HepG2 (cell line): Measurements from ENCODE around the gene PLXNA3. TPM values are rescaled to one million over a fixed set of nuclear protein-coding genes. Genes with fewer than 3 reads are reported as not detected.

Source experiments
- microRNA-seq: library from miRNA; unstranded; fragments of <30 nt; microRNA quantifications from one replicate; pipeline ENCODE4, GENCODE V29; 2020
- polyA plus RNA-seq, 8 experiments: library from polyadenylated mRNA; depleted of rRNA in 3 of 8; stranded (reverse) in 7 of 8; unstranded in 1 of 8; fragments of >200 nt; fragmentation: Illumina TruSeq in 4 of 8; extraction: Trizol in 4 of 8; gene quantifications; 2 replicates each; pipeline versions ENCODE4 v1.2.1 to v1.2.3, GENCODE V29; 2011 to 2016; ENCODE audit warnings: low read depth in 4 of 8, missing spikeins in 1 of 8, mixed read lengths in 1 of 8; ENCODE audit not compliant: insufficient read depth in 1 of 8
- small RNA-seq, 3 experiments: library from RNA; depleted of rRNA; stranded (forward); fragments of <200 nt; gene quantifications; one replicate each; pipeline ENCODE3, GENCODE V24; 2012; ENCODE audit warnings: low read depth in 2 of 3, low replicate concordance in 1 of 3; ENCODE audit not compliant: insufficient read length in 3 of 3, insufficient read depth in 2 of 3
- total RNA-seq, 5 experiments: library from RNA; depleted of rRNA; stranded (reverse); fragments of >200 nt; fragmentation: Illumina TruSeq; extraction: Trizol; gene quantifications; 2 replicates each; pipeline ENCODE4 v1.2.3, GENCODE V29; 2016; ENCODE audit warnings: low read depth in 1 of 5

Gene PLXNA3
- total and polyA plus RNA-seq, 2 of the 13 experiments (the other 11 are each of a cell fraction or from before 2014, with no cell fraction given): 5.8 to 20.6 TPM

Small RNA genes within 50 kb of the gene (microRNA-seq; reads per million reads assigned to microRNA genes)
- gene MIR6858: 0.85 reads per million

Small RNA genes within 50 kb of the gene (small RNA-seq; reads per million reads assigned to genes)
- gene MIR6858 (0 reads per million in 3 experiments), gene RN7SL697P (0 reads per million in 3 experiments)

Other genes with a start within 250 kb of the PLXNA3 start
- gene OPN1MW2, start 238.5 kb upstream of the PLXNA3 start, total RNA-seq (2016; rRNA removed; fragmentation: Illumina TruSeq; extraction: Trizol): not detected in 2 replicates
- gene OPN1MW2, start 238.5 kb upstream of the PLXNA3 start, polyA plus RNA-seq (2011; rRNA removed): not detected in 2 replicates
- gene OPN1MW3, start 200.7 kb upstream of the PLXNA3 start, total RNA-seq (2016; rRNA removed; fragmentation: Illumina TruSeq; extraction: Trizol): not detected in 2 replicates
- gene OPN1MW3, start 200.7 kb upstream of the PLXNA3 start, polyA plus RNA-seq (2011; rRNA removed): not detected in 2 replicates
- gene TEX28, start 163.2 kb upstream of the PLXNA3 start, total RNA-seq (2016; rRNA removed; fragmentation: Illumina TruSeq; extraction: Trizol): not detected in 2 replicates
- not detected in 2 replicates for gene TEX28, start 163.2 kb upstream of the PLXNA3 start, polyA plus RNA-seq (2011; rRNA removed)
- gene TKTL1, start 162.5 kb upstream of the PLXNA3 start, total RNA-seq (2016; rRNA removed; fragmentation: Illumina TruSeq; extraction: Trizol): not detected in 2 replicates
- gene TKTL1, start 162.5 kb upstream of the PLXNA3 start, polyA plus RNA-seq (2011; rRNA removed): not detected in 2 replicates
- 119 and 174 TPM in 2 replicates for gene FLNA, start 83.6 kb upstream of the PLXNA3 start, total RNA-seq (2016; rRNA removed; fragmentation: Illumina TruSeq; extraction: Trizol)
- gene FLNA, start 83.6 kb upstream of the PLXNA3 start, polyA plus RNA-seq (2011; rRNA removed): 83.4 and 117 TPM in 2 replicates
- 10.4 and 14.5 TPM in 2 replicates for gene EMD, start 79.0 kb upstream of the PLXNA3 start, total RNA-seq (2016; rRNA removed; fragmentation: Illumina TruSeq; extraction: Trizol)
- 14.9 and 19.1 TPM in 2 replicates for gene EMD, start 79.0 kb upstream of the PLXNA3 start, polyA plus RNA-seq (2011; rRNA removed)
- gene RPL10, start 59.9 kb upstream of the PLXNA3 start, total RNA-seq (2016; rRNA removed; fragmentation: Illumina TruSeq; extraction: Trizol): 2,381 and 2,883 TPM in 2 replicates
- 4,713 and 5,167 TPM in 2 replicates for gene RPL10, start 59.9 kb upstream of the PLXNA3 start, polyA plus RNA-seq (2011; rRNA removed)
- gene DNASE1L1, start 49.0 kb upstream of the PLXNA3 start, total RNA-seq (2016; rRNA removed; fragmentation: Illumina TruSeq; extraction: Trizol): 4.6 and 4.7 TPM in 2 replicates
- gene DNASE1L1, start 49.0 kb upstream of the PLXNA3 start, polyA plus RNA-seq (2011; rRNA removed): 12.3 and 16.5 TPM in 2 replicates
- 6.3 and 16.8 TPM in 2 replicates for gene TAFAZZIN, start 46.7 kb upstream of the PLXNA3 start, total RNA-seq (2016; rRNA removed; fragmentation: Illumina TruSeq; extraction: Trizol)
- 27.9 and 30.9 TPM in 2 replicates for gene TAFAZZIN, start 46.7 kb upstream of the PLXNA3 start, polyA plus RNA-seq (2011; rRNA removed)
- gene ATP6AP1, start 29.6 kb upstream of the PLXNA3 start, total RNA-seq (2016; rRNA removed; fragmentation: Illumina TruSeq; extraction: Trizol): 23.1 and 56.7 TPM in 2 replicates
- 110 and 142 TPM in 2 replicates for gene ATP6AP1, start 29.6 kb upstream of the PLXNA3 start, polyA plus RNA-seq (2011; rRNA removed)
- 10.9 and 17.4 TPM in 2 replicates for gene GDI1, start 21.1 kb upstream of the PLXNA3 start, total RNA-seq (2016; rRNA removed; fragmentation: Illumina TruSeq; extraction: Trizol)
- 105 and 124 TPM in 2 replicates for gene GDI1, start 21.1 kb upstream of the PLXNA3 start, polyA plus RNA-seq (2011; rRNA removed)
- gene FAM50A, start 14.1 kb upstream of the PLXNA3 start, total RNA-seq (2016; rRNA removed; fragmentation: Illumina TruSeq; extraction: Trizol): 19.5 and 30.7 TPM in 2 replicates
- 40.7 and 51.1 TPM in 2 replicates for gene FAM50A, start 14.1 kb upstream of the PLXNA3 start, polyA plus RNA-seq (2011; rRNA removed)
- gene LAGE3, start 21.0 kb downstream of the PLXNA3 start, total RNA-seq (2016; rRNA removed; fragmentation: Illumina TruSeq; extraction: Trizol): 12.7 and 13.0 TPM in 2 replicates
- gene LAGE3, start 21.0 kb downstream of the PLXNA3 start, polyA plus RNA-seq (2011; rRNA removed): 7.6 and 10.0 TPM in 2 replicates
- 25.5 and 29.1 TPM in 2 replicates for gene UBL4A, start 28.3 kb downstream of the PLXNA3 start, total RNA-seq (2016; rRNA removed; fragmentation: Illumina TruSeq; extraction: Trizol)
- gene UBL4A, start 28.3 kb downstream of the PLXNA3 start, polyA plus RNA-seq (2011; rRNA removed): 16.8 and 21.7 TPM in 2 replicates
- gene SLC10A3, start 32.3 kb downstream of the PLXNA3 start, total RNA-seq (2016; rRNA removed; fragmentation: Illumina TruSeq; extraction: Trizol): 10.1 and 10.8 TPM in 2 replicates
- gene SLC10A3, start 32.3 kb downstream of the PLXNA3 start, polyA plus RNA-seq (2011; rRNA removed): 11.5 and 13.7 TPM in 2 replicates
- 6.7 and 11.2 TPM in 2 replicates for gene FAM3A, start 58.0 kb downstream of the PLXNA3 start, total RNA-seq (2016; rRNA removed; fragmentation: Illumina TruSeq; extraction: Trizol)
- 22.7 and 26.0 TPM in 2 replicates for gene FAM3A, start 58.0 kb downstream of the PLXNA3 start, polyA plus RNA-seq (2011; rRNA removed)
- gene G6PD, start 88.6 kb downstream of the PLXNA3 start, total RNA-seq (2016; rRNA removed; fragmentation: Illumina TruSeq; extraction: Trizol): 28.8 and 44.6 TPM in 2 replicates
- gene G6PD, start 88.6 kb downstream of the PLXNA3 start, polyA plus RNA-seq (2011; rRNA removed): 18.8 and 19.5 TPM in 2 replicates
- gene IKBKG, start 89.3 kb downstream of the PLXNA3 start, total RNA-seq (2016; rRNA removed; fragmentation: Illumina TruSeq; extraction: Trizol): 26.5 and 30.6 TPM in 2 replicates
- 44.3 and 57.9 TPM in 2 replicates for gene IKBKG, start 89.3 kb downstream of the PLXNA3 start, polyA plus RNA-seq (2011; rRNA removed)
- gene CTAG1A, start 126.9 kb downstream of the PLXNA3 start, total RNA-seq (2016; rRNA removed; fragmentation: Illumina TruSeq; extraction: Trizol): not detected in 2 replicates
- not detected in 2 replicates for gene CTAG1A, start 126.9 kb downstream of the PLXNA3 start, polyA plus RNA-seq (2011; rRNA removed)
- not detected in 2 replicates for gene CTAG1B, start 161.0 kb downstream of the PLXNA3 start, total RNA-seq (2016; rRNA removed; fragmentation: Illumina TruSeq; extraction: Trizol)
- gene CTAG1B, start 161.0 kb downstream of the PLXNA3 start, polyA plus RNA-seq (2011; rRNA removed): not detected in 2 replicates
- gene CTAG2, start 195.3 kb downstream of the PLXNA3 start, total RNA-seq (2016; rRNA removed; fragmentation: Illumina TruSeq; extraction: Trizol): not detected in 2 replicates
- not detected in 2 replicates for gene CTAG2, start 195.3 kb downstream of the PLXNA3 start, polyA plus RNA-seq (2011; rRNA removed)